Stimulated activated CD4-positive, alpha-beta T cell treated with anti-CD3 and anti-CD28 coated beads, TNF-alpha, amount 100 ng/mL, for 1 hour (primary cell): ENCODE results near the gene INTS12.

ENCODE experiments used
- DNase-seq, 3 donors: peaks; one replicate each; pipeline ENCODE4 v3.0.0-alpha.2; 2020; ENCODE audit warnings: low read depth in 3 of 3, low spot score in 1 of 3

INTS12 gene

DNA sequence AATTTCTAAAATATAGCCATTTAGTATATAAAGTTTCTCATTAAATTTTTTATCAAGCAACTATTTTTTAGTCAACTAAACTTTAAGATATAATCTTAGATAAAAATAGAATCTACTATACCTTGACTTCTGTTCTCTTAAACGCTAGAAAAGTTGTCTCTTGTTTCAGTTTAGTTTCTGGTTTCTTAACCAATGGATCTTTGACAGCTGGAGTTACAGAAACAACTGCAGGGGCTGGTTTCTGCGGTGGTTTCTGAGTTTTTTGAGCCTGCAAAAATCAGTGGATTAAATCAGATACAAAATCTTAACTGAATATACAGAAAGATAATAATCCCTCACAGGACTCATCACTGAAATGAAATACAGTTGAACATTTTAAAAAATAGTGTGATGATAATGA is 21.9 kb downstream of the INTS12 start:
- no peak for DNase-seq

DNA sequence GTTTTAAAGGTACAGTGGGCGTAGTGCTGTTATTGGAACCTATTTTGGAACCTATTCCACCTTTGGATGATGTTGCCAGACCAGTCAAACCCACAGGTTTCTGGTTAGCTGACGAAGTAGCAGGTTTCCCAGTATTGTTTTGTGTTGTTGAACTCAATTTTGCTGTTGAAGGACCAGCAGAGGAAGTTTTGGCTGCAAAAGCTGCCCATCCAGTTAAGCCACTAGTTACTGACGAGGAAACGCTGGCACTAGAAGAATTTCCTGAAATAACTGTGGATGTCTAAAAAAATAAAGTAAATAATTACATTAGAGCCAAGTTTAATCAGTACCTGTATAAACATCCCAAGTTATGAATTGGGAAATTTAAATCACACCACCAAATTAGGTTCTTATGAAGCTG is 25.5 kb downstream of the INTS12 start:
- DNase-seq = no peak

DNA sequence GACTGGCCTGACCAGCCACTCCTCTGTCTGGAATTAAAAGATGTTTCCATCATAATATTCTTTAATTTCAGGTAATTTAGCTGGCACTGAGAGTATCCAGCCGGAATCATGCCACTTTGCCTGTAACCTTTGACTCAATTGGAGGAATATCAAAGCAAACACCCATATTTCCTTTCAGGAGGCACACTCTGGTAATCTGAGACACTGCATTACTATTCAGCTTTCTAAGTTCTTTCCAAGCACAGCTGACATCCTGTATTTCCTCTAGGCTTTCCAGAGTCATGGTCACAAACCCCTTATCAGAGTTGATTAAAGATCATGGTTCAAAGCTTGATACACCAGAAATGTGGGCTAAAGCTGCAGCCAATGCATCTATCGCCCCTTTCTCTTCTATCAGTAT is 29.3 kb downstream of the INTS12 start:
- DNase-seq = no peak

DNA sequence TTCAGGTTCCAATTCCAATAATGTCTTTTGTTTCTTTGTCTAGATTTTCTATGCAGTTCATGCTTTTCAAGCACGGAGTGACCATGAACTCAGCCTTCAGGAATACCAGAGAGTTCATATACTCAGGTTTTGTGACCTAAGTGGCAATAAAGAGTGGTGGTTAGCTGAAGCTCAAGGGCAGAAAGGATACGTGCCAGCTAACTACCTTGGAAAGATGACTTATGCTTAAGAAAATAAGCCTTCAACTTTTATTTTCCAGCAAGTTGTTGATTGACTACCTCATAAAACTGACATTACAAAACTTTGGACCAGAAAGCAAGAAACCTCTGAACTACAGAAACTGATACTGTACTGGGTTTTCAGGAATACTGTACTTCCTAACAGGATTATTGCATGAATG is 30.8 kb downstream of the INTS12 start:
- no peak for DNase-seq

DNA sequence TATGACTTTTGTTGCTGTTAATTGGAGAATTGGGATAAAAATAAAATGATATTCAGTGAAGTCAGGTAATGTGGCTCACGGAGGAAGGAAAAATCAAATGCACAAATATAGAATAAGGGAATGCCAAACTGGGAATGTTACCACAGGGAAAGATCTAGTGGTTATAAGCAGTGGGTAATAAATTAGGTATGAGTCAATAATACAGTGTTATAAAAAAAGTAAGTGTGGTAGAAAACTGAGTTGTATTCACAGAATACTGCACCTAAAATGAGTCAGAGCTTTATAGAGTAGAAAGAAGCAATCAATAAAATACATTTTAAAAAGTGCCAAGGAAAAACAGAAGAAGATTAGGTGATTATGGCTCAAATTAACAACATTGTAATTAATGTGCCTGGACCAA is 34.5 kb downstream of the INTS12 start:
- DNase-seq = no peak

DNA sequence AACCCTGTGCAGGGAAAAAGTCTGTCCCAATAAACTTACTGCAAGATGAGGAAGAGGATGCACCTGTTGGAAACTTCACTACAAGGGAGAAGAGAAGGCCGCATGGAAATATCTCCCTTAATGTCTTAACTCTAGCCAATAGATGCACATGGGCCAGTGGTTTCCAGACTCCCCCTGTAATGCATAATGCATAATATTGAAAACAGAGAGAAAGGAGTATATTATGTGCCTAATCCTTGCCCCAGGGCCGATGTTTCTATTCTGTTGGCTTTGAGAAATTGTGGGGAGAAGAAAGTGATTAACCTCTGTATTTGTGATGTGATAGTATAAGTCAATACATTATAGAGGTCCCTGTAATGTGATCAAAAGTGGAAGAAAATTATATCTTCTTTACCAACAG is 37.2 kb downstream of the INTS12 start:
- DNase-seq = no peak

DNA sequence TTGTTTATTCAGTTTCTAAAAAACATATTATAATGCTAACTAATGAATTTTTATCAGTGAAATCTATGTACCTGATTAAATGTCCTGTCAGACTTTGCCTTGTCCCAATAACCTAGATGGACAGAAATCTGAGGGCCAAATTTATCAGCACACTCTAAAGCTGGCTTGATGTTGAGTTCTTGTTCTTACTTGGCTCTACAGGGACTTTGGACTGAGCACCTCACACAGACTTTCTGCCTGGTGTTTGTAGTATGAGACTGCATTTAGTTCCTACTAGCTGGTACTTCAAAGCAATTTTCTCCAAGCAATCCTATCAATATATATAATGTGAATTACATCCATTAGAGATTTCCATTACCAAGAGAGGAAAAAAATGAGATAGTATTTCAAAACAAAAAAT is 37.8 kb downstream of the INTS12 start:
- no peak for DNase-seq

DNA sequence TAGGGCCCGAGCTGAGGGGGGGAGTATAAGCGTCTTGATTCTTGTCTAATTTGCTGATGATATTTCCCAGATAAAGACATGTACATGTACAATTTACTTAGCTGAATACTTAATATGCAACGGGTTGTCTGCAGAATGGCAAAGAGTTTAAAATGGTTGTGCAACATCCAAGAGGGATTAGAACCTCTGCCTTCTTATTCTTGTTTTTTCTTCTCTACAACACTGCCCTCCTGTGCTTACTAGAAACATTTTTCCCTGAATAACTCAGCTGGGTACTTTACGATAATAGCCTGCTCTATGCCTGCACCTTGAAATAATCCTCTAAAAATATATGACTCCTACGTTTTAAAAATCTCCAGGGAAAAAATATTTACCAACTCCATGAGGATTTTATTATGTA is 41.8 kb downstream of the INTS12 start:
- DNase-seq = no peak

DNA sequence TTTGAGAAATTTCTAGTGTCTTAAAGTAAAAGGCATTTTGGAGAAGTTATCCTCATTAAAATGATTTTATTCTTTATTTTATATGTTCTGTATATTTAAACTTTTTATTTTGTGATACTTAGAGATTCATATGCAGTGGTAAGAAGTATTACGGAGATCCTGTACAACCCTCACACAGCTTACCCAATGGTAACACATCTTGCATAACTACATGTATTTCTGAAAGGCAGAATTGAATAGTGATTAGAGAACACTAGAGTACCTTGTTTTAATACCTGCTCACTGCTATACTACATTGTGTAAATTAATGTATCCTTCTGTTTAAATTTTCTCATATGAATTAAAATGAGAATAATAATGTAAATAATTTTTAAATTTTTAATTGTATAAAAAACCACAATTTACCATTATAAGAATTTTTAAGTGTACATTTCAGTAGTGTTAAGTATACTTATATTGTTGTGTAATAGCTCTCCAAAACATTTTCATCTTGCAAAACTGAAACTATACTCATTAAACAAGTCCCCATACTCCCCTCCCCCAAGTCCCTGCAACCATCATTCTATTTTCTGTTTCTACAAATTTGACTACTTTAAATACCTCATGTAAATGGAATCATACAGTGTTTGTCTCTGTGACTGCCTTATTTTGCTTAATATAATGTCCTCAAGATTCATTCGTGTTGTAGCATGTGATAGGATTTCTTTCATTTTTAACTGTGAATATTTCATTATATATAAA is 45.4 kb downstream of the INTS12 start:
- DNase-seq = no peak

DNA sequence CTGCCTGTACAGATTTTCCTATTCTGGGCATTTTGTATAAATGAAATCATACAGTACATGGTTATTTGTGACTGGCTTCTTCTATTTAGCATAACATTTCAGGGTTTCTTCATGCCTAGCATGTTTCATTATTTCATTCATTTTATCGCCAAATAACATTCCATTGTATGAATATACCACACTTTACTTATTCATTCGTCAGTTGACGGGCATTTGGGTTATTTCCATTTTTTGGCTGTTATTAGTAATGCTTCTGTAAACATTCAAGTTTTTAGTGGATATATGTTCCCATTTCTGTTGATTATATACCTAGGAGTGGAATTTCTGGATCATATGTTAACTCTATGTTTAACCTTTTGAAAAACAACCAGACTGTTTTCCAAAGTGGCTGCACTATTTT is 47.5 kb downstream of the INTS12 start:
- no peak for DNase-seq

DNA sequence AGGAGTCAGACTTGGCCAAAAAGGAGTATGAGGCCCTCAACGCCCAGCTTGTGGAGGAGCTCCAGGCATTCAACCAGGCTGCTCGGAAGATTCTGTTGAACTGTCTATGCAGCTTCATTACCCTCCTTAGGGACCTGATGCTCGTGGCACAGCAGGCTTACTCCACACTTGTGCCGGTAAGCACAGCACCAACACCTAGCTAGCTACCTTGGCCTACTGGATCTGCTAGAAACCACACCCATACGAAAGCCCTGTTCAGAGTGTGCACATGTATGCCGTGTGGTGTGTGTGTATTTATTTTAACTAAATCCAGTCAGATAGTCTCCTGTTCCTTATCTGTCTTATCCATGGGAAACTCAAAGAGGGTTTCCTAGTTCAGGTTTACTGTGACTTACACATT is 49.3 kb downstream of the INTS12 start:
- DNase-seq = no peak

DNA sequence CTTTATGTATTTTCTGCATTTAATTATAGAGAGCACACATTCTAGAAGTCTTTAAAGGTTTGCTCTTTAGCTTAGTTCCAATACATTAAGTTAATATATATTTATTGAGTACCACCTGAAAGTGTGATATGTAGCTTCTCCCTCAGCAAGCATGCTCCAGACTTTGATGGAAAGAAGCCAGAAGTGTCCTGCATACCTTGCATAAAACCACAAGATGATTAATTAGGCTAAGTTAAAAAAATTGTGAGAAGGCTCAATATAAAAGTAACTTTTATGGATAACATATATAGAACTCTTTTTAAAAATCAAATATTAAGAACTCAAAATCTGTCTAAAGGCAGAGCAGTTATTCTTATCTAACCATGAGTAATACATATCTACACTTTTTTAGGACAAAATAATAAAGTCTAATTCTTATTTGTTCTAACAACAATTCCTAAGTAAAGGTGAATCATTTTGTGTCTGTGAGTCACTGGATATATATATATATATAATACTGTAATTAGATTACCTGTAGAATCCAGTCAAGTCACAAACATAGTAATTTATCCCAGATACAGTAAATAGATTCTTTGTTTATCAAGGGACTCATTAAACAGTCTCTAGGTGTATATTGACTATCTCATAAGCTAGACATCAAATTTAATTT is 51.2 kb downstream of the INTS12 start:
- DNase-seq = no peak

DNA sequence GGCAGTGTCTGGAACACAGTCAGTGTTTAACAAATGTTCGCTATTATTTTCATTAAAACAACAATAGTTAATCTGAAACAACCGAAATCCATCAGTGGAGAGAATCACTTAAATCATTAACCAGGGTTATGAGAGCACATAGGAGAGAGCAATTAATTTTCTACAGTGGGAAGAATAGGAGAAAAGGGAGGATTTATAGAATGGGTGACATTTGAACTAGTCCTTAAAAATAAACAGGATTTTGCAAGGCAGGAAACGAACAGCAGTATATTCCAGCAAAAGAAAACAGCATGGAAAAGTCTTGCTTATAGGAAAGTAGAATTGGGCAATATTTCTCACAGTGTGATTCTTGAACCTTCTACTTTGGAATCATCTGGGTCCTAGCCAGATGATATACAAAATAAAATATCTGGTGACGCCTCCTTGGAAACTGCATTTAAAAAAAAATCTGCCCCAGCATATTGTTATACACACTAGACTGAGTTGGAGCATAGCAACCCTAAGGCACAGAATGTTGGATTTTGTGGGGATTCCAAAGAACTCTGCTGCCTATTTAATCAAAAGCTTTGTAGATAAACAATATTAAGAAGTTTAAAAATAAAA is 56.1 kb downstream of the INTS12 start:
- no peak for DNase-seq

DNA sequence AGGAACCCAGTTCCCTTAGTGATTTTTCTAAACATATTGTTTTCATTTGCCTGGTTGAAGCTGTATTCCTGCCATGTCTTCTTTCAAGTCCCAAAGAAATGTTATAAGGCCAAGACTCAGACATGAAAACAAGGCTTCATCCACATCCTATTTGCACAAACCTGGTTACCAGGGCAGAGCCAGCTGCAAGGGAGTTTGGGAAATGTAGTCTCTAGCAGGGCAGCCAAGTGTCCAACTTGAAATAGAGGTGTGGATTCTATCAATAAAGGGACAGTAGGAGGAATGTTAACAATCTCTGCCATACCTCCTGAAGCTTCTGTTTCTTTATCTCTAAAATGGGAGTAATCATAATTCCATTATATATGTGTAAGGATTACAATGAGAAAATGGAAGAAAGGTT is 56.6 kb downstream of the INTS12 start:
- no peak for DNase-seq

DNA sequence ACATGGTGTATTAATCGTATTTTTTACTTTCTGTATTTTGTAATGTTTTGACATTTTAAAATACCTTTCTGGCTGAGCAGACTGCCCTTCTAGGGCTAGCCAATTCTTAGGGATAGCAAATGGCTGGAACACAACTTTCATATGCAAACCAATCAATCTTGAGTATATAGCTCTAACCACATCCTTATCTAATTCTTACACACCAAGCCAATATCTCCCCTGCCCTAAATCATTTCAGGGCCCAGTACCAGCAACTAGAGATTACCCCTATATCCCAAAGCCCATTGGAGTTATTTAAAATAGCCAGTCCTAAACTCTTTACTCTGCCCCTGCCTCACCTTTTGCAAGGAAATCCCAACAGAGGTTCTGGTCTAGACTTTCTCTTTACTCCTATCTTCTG is 58.3 kb downstream of the INTS12 start:
- DNase-seq = no peak

DNA sequence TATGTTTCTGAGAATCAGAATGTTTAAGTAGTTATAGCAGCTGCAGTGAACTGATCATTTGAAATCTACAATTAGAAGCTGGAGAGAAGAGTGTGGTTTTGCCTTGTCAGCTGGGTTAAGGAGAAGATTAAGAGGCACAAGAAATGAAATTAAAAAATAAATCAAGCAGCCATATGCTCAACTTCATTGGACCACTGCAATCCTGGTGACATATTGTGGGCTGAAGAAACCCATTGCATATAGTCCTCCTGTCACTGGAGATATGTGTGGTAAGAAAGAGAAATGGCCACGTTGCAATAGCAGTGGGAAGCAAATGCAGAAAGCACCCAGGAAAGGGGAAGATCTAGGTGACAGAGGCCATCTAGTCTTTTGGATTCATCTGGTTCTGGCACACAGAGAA is 63.0 kb downstream of the INTS12 start:
- no peak for DNase-seq

DNA sequence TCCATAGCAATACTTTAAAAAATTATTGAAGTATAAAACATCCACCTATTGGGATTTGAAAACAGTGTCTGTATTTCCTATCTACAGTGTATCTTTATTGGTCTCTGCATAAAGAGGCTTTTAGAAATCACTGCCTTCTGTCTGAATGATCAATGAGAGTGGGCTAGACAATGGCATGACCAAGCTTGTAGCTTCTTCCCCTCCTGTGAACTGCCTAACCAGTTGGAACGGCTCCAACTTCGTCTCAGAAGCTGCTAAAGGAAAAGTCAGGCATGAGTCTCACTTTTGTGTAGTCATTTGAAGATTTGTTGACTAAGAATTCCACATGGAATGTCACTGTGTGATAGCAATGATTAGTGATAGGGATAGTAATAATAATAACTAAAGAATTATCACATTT is 64.2 kb downstream of the INTS12 start:
- DNase-seq = no peak

DNA sequence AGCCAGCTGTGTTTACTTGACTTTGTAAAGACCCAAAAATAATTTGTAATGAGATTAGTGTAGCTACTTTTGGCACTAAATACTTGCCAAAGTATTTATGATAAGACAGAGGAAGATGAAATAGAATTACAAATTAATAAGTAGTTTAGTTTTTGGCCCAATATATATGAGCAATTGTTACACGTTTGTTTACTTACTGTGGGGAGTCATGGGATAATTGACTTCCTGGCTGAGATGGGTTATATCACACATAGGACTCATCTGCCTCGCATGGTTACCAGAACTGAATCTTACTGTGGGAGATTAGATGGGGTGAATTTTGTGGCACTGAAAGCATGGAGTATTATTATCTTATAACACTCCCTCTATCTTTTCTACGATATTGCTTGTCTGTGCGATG is 66.6 kb downstream of the INTS12 start:
- no peak for DNase-seq

DNA sequence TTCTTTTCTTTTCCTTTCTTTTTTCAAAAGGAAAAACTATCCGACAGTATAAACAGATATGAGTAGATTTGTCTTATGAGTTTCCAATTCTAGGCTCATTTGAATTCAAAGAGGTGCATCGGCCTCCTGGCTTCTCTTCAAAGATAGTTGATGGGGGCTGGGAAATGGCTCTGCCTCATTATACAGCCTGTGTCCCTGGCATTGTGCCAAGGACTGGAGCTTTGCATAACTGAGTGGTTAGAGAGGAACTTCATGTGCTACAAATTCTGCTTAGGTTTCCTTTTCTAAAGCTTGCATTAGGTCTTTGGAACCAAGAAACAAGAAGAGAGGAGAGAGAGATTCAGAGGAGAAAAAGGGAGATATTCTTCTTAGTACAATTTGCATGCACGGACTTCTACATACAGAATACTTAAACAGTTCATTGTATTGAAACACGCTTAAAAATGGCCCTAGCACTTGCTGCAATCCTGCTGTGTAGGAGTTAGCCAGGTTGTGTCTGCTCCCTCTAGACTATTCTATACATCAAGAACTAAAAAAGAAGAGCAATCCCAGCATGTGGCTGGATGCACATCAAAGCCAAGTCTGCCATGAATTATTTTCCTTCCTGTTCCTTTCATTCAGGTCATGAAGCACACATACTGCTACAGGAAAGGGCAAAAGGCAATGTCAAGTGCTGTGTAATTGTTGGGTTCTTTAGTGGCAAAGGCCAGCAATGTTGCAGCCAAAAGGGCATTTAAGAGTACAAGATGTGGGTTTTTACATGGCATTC is 70.9 kb downstream of the INTS12 start:
- DNase-seq = no peak

DNA sequence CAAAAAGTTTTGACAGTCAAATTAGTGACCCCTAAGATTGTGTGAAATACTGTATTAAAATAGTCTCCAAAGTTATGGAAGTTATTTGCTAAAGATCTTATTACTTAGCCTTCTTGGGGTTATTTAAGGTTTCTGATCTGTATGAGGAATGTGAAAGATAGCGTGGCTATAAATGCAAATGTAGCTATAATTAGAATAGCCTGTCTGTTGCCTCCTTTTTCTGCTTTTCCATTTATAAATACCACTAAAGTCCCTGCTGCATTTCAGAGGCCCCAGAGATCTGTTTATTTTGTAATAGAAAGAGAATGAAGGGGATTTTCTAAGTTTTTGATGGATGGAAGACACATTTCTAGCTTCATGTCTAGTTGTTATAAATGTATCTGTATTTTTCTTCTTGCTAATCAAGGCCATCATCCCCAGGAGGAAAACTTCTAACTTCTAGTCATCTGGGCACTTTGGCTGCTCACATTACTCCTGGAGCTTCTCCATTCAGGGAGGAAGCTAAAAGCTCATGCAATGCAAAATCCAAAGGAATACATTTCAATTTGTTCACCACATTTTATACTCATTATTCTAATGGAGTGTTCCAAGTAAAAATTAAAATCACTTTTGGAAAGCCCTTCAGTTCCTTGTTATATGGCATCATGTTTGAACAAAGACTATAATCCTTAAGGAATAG is 73.9 kb downstream of the INTS12 start:
- no peak for DNase-seq

DNA sequence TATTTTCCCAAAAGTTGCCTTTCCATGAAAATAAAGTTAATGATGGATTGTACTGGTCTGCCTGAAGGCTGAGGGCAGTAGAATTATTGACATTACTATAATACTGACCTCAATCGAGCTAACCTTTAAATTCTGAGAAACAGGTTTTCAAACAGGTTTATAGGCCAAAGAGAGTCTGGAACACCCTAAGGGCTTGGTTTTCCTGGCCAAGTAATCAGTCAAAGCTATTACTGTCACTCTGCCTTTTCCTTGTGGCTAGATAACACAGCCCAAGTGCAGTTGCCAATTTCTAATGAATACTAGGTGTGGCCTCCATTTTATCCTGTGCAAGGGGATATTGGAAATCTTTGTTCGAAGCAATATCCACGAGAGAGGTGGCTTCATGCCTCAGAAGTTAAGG is 75.2 kb downstream of the INTS12 start:
- DNase-seq = no peak
